Gastrocnemius medialis (tissue), 4 donors: ENCODE measurements around the gene ID3. TPM values are rescaled to one million over a fixed set of nuclear protein-coding genes. Genes with fewer than 3 reads are reported as not detected.

Experiments used
- ATAC-seq, 2 donors: fragments of 150-250 bp; one replicate each; pipeline ENCODE4 v1.9.1; 2016
- DNase-seq, 2 donors: peaks; one replicate each; pipeline ENCODE4 v3.0.0-alpha.2; 2019
- H3K27ac ChIP-seq, 4 donors: fragments of 200-600 bp; sonication (generic); 1 replicate in 1 of 4; 2 replicates in 3 of 4; pipeline ENCODE4 v1.5.1; 2016 to 2018; ENCODE audit warnings: mild to moderate bottlenecking in 2 of 4, moderate library complexity in 1 of 4
- H3K27me3 ChIP-seq, 3 donors: fragments of 200-600 bp; sonication (generic) in 2 of 3; 1 replicate in 1 of 3; 2 replicates in 2 of 3; pipeline versions ENCODE4 v1.5.1 to v1.6.0; 2016 to 2019; ENCODE audit warnings: mild to moderate bottlenecking in 1 of 3, moderate library complexity in 1 of 3
- H3K36me3 ChIP-seq, 2 donors: fragments of 200-600 bp; sonication (generic) in 1 of 2; one replicate each; pipeline ENCODE4 v1.5.1; 2017 to 2018
- H3K4me1 ChIP-seq, 2 donors: fragments of 200-600 bp; sonication (generic) in 1 of 2; one replicate each; pipeline ENCODE4 v1.5.1; 2016 to 2017; ENCODE audit warnings: mild to moderate bottlenecking in 2 of 2
- H3K4me3 ChIP-seq, 4 donors: fragments of 200-600 bp; sonication (generic) in 3 of 4; 1 replicate in 1 of 4; 2 replicates in 3 of 4; pipeline ENCODE4 v1.5.1; 2016 to 2019; ENCODE audit warnings: mild to moderate bottlenecking in 2 of 4
- H3K9me3 ChIP-seq, 3 donors: fragments of 200-600 bp; sonication (generic) in 2 of 3; 1 replicate in 1 of 3; 2 replicates in 2 of 3; pipeline ENCODE4 v1.5.1; 2016 to 2019
- POLR2A ChIP-seq, 2 donors: fragments of 450-650 bp; IDR thresholded peaks; one replicate each; pipeline ENCODE4 v1.6.1; 2017; ENCODE audit warnings: antibody characterized with exemption in 2 of 2, mild to moderate bottlenecking in 2 of 2, moderate library complexity in 2 of 2
- in situ Hi-C, 4 donors: fragments of 200-750 bp; cut with MboI; loops; one replicate each; pipeline versions ENCODE4 v1.15.0 to v1.8.0; 2017; ENCODE audit warnings: low sequenced_read_pairs in 4 of 4
- intact Hi-C: fragments of 100-400 bp; cut with DNase I; formaldehyde crosslinking; loops from one replicate; pipeline ENCODE4 v1.15.1; 2023; ENCODE audit warnings: low total_unique reads
- total RNA-seq, 4 donors: library from RNA; depleted of rRNA; stranded (reverse); fragments of >200 nt; gene quantifications; one replicate each; pipeline versions ENCODE4 v1.1.0 to v1.2.3, GENCODE V29; 2016
- TF ChIP-seq, protein P1 (sequence below), 5 experiments: fragments of 450-650 bp in 3 of 5; fragments of 200-600 bp in 2 of 5; sonication (generic) in 2 of 5; IDR thresholded peaks in 4 of 5; conservative IDR thresholded peaks in 1 of 5; 1 replicate in 4 of 5; 2 replicates in 1 of 5; pipeline ENCODE4 v1.5.1; 2016 to 2019; ENCODE audit warnings: antibody characterized with exemption in 5 of 5, mild to moderate bottlenecking in 3 of 5, moderate library complexity in 3 of 5

ID3 gene
- total RNA-seq, 4 donors from 2014 or later, result 67.9 to 124 (median 83.0) TPM

DNA sequence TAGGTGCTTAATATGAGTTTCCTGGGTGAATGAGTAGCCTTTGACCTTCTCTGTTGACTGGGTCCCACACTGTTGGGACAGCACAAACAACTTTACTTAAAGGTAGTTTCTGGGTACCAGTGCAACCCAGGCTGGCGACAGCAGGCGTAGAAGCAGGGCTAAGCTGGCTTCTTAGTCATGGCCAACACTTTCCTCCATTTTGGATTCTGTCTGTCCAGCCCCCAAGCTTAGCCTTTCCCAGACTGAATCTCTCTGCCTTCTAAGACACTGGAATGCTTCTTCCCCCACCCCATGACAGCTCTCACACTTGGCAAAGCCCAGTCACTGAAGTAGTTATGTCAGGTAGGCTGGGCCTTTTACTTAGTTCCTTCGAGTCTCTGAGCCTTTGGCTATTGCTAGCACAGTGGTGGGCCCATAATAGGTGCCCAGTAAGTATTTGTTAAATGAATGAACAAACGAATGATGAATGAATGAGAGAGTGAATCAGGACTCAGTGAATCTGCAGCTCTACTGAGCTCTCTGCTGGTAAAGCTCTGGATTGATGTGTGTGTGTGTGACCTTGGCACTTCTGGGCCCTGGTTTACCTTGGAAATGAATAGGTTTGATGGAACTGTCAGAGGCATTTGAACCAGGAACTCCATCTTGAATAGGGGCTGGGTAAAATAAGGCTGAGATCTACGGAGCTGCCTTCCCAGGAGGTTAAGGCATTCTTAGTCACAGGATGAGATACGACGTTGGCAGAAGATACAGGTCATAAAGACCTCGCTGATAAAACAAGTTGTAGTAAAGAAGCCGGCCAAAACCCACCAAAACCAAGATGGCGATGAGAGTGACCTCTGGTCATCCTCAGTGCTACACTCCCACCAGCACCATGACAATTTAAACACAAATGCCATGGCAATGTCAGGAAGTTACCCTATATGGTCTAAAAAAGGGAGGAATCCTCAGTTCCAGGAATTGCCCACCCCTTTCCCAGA is 37.4 kb upstream of the ID3 start:
- H3K36me3 ChIP-seq, result no peaks in the 10 kb centered on the region
- no peak overlapping the region for H3K27ac ChIP-seq
- ATAC-seq (no peak), DNase-seq (no peak)
- TF ChIP-seq, protein P1, sequence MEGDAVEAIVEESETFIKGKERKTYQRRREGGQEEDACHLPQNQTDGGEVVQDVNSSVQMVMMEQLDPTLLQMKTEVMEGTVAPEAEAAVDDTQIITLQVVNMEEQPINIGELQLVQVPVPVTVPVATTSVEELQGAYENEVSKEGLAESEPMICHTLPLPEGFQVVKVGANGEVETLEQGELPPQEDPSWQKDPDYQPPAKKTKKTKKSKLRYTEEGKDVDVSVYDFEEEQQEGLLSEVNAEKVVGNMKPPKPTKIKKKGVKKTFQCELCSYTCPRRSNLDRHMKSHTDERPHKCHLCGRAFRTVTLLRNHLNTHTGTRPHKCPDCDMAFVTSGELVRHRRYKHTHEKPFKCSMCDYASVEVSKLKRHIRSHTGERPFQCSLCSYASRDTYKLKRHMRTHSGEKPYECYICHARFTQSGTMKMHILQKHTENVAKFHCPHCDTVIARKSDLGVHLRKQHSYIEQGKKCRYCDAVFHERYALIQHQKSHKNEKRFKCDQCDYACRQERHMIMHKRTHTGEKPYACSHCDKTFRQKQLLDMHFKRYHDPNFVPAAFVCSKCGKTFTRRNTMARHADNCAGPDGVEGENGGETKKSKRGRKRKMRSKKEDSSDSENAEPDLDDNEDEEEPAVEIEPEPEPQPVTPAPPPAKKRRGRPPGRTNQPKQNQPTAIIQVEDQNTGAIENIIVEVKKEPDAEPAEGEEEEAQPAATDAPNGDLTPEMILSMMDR (IDR thresholded peaks at IDR 0.05 in 4 of 5, conservative IDR thresholded peaks at IDR 0.05 in 1 of 5), result no peak
- TF ChIP-seq POLR2A (IDR thresholded peaks at IDR 0.05), result no peak
- H3K4me1 ChIP-seq, result peaks cover 14 to 20% of the 10 kb centered on the region in 2 donors
- no peaks in the 10 kb centered on the region for H3K9me3 ChIP-seq
- H3K4me3 ChIP-seq, result no peak overlapping the region
- intact Hi-C loops, result no loop called here
- in situ Hi-C loops, result no loop called here
- no peaks in the 10 kb centered on the region for H3K27me3 ChIP-seq

DNA sequence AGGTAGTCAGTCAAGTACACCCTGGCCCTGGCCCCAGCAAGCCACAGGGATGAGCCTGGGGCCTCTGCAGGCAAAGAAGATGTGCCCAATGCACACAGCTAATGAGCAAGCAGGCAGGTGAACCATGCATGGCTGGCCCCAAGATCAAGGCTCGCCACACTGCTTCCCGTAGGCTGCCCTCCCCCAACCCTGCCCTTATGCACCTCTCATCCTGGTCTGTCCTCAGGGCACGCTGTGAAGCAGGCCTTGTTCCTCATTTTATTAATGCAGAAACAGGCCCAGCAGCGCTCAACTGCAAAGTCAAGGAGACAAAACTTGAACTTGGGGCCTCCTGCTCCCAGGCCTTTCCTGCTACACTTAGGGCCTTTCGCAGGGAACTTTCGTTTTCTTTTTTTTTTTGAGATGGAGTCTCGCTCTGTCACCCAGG is 35.6 kb upstream of the ID3 start:
- Histone ChIP-seq H3K36me3 (no peaks in the 10 kb centered on the region), H3K4me3 (no peak overlapping the region), H3K4me1 (peaks cover 18 to 25% of the 10 kb centered on the region in 2 donors), H3K9me3 (no peaks in the 10 kb centered on the region), H3K27me3 (no peaks in the 10 kb centered on the region), H3K27ac (no peak overlapping the region)
- ATAC-seq, result no peak
- DNase-seq, result no peak
- in situ Hi-C loops, result no loop called here
- intact Hi-C loops, result no loop called here
- no peak for TF ChIP-seq POLR2A (IDR thresholded peaks at IDR 0.05)
- TF ChIP-seq, protein P1 (IDR thresholded peaks at IDR 0.05 in 4 of 5, conservative IDR thresholded peaks at IDR 0.05 in 1 of 5), result no peak

DNA sequence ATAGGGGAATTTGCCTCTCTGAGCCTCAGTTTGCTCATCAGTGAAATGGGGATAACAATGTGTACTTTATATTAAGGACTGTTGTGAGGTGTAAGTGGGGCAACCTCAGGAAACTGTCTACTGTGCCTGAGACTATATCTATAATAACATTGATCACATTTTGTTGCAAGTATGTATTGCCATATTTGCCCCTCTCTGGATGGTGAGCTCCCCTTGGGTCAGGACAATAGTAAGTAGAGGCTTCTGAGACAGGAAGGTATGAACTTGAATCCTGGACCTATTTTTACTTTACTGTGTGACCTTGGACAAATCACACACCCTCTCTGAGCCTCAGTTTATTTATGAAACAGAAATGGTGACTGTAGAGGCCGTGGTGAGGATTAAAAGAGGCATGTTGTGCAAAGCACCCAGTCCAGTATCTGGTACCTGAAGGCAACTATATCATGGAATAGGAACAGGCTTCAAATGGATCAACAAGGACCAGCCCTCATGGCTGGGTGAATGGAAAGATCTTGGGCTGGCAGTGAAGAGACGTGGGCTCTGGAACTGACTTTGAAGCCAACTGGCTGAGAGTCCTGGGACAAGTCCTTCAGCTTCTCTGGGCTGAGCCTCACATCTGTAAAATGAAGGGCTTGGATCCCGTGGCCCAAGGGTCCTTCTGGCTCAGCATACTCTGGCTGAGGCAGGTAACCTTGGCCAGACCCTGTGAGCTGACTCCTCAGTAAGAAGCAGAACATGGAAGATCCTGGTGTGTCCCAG is 35.0 kb upstream of the ID3 start:
- peak overlapping the region in 1 of 4 donors; percentile 8 for H3K27ac ChIP-seq
- TF ChIP-seq, protein P1 (IDR thresholded peaks at IDR 0.05 in 4 of 5, conservative IDR thresholded peaks at IDR 0.05 in 1 of 5), result no peak
- TF ChIP-seq POLR2A (IDR thresholded peaks at IDR 0.05), result no peak
- ATAC-seq, result no peak
- no peak for DNase-seq
- intact Hi-C loops (no loop called here), in situ Hi-C loops (no loop called here)
- H3K9me3 ChIP-seq, result no peaks in the 10 kb centered on the region
- H3K27me3 ChIP-seq, result no peaks in the 10 kb centered on the region
- no peaks in the 10 kb centered on the region for H3K36me3 ChIP-seq
- H3K4me1 ChIP-seq, result peaks cover 18 to 25% of the 10 kb centered on the region in 2 donors
- H3K4me3 ChIP-seq, result no peak overlapping the region

DNA sequence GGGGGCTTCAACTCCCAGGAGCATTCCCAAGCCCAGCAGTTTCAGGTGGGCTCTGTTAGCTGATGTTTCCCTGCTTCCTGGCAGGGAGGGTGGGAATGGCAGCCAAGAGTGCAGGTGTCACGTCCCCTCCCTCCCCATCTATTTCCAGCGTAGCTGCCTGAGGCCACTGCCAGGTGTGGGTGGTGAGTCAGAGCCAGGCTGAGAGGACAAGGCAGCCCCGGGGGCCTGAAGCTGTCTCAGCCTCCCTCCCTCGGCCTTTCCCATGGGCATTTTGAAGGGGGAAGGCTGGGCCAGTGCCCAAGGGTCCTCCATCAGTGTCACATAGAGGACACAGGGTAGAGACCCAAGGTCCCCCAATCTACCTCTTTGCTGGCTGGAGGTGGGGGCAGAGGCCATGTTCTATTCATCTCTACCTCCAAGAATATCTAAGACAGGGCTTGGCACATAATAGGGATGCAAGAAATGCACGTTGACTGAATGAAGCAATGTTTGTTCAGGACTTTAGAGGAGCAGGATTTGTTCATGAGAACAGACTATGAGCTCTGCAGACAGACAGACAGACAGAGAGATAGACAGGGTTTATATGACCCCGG is 34.4 kb upstream of the ID3 start:
- no peak for TF ChIP-seq POLR2A (IDR thresholded peaks at IDR 0.05)
- TF ChIP-seq, protein P1 (IDR thresholded peaks at IDR 0.05 in 4 of 5, conservative IDR thresholded peaks at IDR 0.05 in 1 of 5), result no peak
- Histone ChIP-seq H3K4me3 (no peak overlapping the region), H3K9me3 (no peaks in the 10 kb centered on the region), H3K27ac (peak overlapping the region; percentile 1 to 15 (median 6)), H3K27me3 (no peaks in the 10 kb centered on the region), H3K36me3 (no peaks in the 10 kb centered on the region), H3K4me1 (peaks cover 18 to 25% of the 10 kb centered on the region in 2 donors)
- DNase-seq, result peak in 1 of 2 donors; percentile 78
- in situ Hi-C loops (no loop called here), intact Hi-C loops (loop anchor here (2.0 kb wide), 1 partner anchor 41 kb away; no protein-coding TSS in a partner anchor)
- ATAC-seq, result peak; percentile 75 to 77
